GM23338 (cell line): ENCODE results near the gene C16orf86. TPM values are rescaled to one million over a fixed set of nuclear protein-coding genes. Genes with fewer than 3 reads are reported as not detected.

Experiments
- ATAC-seq: fragments of 200-7000 bp; cut with Tn5 transposase; 3 replicates; pipeline ENCODE4 v1.9.1; 2020
- DNase-seq: peaks from one replicate; pipeline ENCODE4 v3.0.0-alpha.2; 2015; ENCODE audit warnings: low spot score
- H2AFZ ChIP-seq: fragments of 200-600 bp; sonication (generic); 2 replicates; pipeline ENCODE4 v1.8.0; 2016; ENCODE audit warnings: antibody characterized with exemption, mild to moderate bottlenecking, moderate library complexity
- H3F3A ChIP-seq: fragments of 200-600 bp; sonication (generic); replicated peaks from 2 replicates; pipeline ENCODE4 v1.8.0; 2017; ENCODE audit warnings: antibody characterized with exemption, mixed run types, low read depth
- H3K27ac ChIP-seq: fragments of 200-600 bp; sonication (generic); 2 replicates; pipeline ENCODE4 v1.6.1; 2016; ENCODE audit warnings: low read depth
- H3K27me3 ChIP-seq: fragments of 200-600 bp; sonication (generic); 2 replicates; pipeline ENCODE4 v1.8.0; 2016; ENCODE audit warnings: mild to moderate bottlenecking, mixed run types, moderate library complexity; ENCODE audit not compliant: insufficient read depth
- H3K36me3 ChIP-seq: fragments of 200-600 bp; sonication (generic); 2 replicates; pipeline ENCODE4 v1.8.0; 2016; ENCODE audit warnings: mild to moderate bottlenecking; ENCODE audit not compliant: insufficient read depth
- H3K4me1 ChIP-seq: fragments of 200-600 bp; sonication (generic); 2 replicates; pipeline ENCODE4 v1.8.0; 2016; ENCODE audit warnings: mild to moderate bottlenecking, moderate library complexity; ENCODE audit not compliant: insufficient read depth
- H3K4me2 ChIP-seq: fragments of 200-600 bp; sonication (generic); 2 replicates; pipeline ENCODE4 v1.7.1; 2017; ENCODE audit warnings: mixed run types
- H3K4me3 ChIP-seq: fragments of 200-600 bp; sonication (generic); 2 replicates; pipeline ENCODE4 v1.6.1; 2016; ENCODE audit warnings: mixed run types
- H3K79me2 ChIP-seq: fragments of 200-600 bp; sonication (generic); replicated peaks from 2 replicates; pipeline ENCODE4 v1.8.0; 2017; ENCODE audit warnings: mild to moderate bottlenecking; ENCODE audit not compliant: insufficient read depth
- H3K9me2 ChIP-seq: fragments of 200-600 bp; sonication (generic); 2 replicates; pipeline ENCODE4 v1.8.0; 2017; ENCODE audit not compliant: insufficient read depth
- H4K20me1 ChIP-seq: fragments of 200-600 bp; sonication (generic); replicated peaks from 2 replicates; pipeline ENCODE4 v1.8.0; 2017; ENCODE audit warnings: mild to moderate bottlenecking; ENCODE audit not compliant: insufficient read depth
- H3K27ac Mint-ChIP-seq: 2 replicates; pipeline ENCODE4 v1.8.0; 2020; ENCODE audit warnings: inconsistent platforms, mild to moderate bottlenecking, moderate library complexity, mixed read lengths
- H3K27me3 Mint-ChIP-seq: 3 replicates; pipeline ENCODE4 v1.8.0; 2022; ENCODE audit warnings: low read depth, mild to moderate bottlenecking, moderate library complexity, mixed read lengths, inconsistent platforms; ENCODE audit not compliant: insufficient read depth, poor library complexity
- H3K36me3 Mint-ChIP-seq: 3 replicates; pipeline ENCODE4 v1.8.0; 2021; ENCODE audit warnings: low read depth, mild to moderate bottlenecking, inconsistent platforms, moderate library complexity, mixed read lengths
- H3K4me1 Mint-ChIP-seq: 3 replicates; pipeline ENCODE4 v1.8.0; 2020; ENCODE audit warnings: mild to moderate bottlenecking, inconsistent platforms, mixed read lengths
- H3K4me3 Mint-ChIP-seq: 3 replicates; pipeline ENCODE4 v1.8.0; 2021; ENCODE audit warnings: moderate library complexity, mild to moderate bottlenecking, inconsistent platforms, mixed read lengths
- H3K9me3 Mint-ChIP-seq: 3 replicates; pipeline ENCODE4 v1.8.0; 2020; ENCODE audit warnings: moderate library complexity, mild to moderate bottlenecking, inconsistent platforms, mixed read lengths
- CREB1 ChIP-seq: fragments of 250-450 bp; sonication (Bioruptor Pico); IDR thresholded peaks from 2 replicates; pipeline ENCODE4 v1.5.0; 2020; ENCODE audit warnings: low read depth, mild to moderate bottlenecking, moderate library complexity
- REST ChIP-seq: IDR thresholded peaks from one replicate; pipeline ENCODE4 v1.6.1; 2018; ENCODE audit warnings: antibody characterized with exemption; ENCODE audit not compliant: unreplicated experiment
- polyA plus RNA-seq: library from polyadenylated mRNA; unstranded; fragments of >200 nt; fragmentation: Nextera tagmentation; extraction: Ambion mirVana; gene quantifications from 2 replicates; pipeline ENCODE4 v1.2.1, GENCODE V29; 2016
- total RNA-seq: library from RNA; depleted of rRNA; stranded (reverse); fragments of >200 nt; shearing (Covaris generic); gene quantifications from 2 replicates; pipeline ENCODE4 v1.2.3, GENCODE V29; 2014
- TF ChIP-seq, protein P1 (sequence below), 2 experiments: fragments of 200-600 bp in 1 of 2; sonication (generic) in 1 of 2; conservative IDR thresholded peaks; 2 replicates each; pipeline versions ENCODE4 v1.5.1 to v1.6.1; 2016 to 2017; ENCODE audit warnings: antibody characterized with exemption in 2 of 2, low read depth in 2 of 2, mild to moderate bottlenecking in 2 of 2, moderate library complexity in 1 of 2

The C16orf86 gene
- total and polyA plus RNA-seq, 2 experiments from 2014 or later: 0.87 to 1.1 TPM

DNA sequence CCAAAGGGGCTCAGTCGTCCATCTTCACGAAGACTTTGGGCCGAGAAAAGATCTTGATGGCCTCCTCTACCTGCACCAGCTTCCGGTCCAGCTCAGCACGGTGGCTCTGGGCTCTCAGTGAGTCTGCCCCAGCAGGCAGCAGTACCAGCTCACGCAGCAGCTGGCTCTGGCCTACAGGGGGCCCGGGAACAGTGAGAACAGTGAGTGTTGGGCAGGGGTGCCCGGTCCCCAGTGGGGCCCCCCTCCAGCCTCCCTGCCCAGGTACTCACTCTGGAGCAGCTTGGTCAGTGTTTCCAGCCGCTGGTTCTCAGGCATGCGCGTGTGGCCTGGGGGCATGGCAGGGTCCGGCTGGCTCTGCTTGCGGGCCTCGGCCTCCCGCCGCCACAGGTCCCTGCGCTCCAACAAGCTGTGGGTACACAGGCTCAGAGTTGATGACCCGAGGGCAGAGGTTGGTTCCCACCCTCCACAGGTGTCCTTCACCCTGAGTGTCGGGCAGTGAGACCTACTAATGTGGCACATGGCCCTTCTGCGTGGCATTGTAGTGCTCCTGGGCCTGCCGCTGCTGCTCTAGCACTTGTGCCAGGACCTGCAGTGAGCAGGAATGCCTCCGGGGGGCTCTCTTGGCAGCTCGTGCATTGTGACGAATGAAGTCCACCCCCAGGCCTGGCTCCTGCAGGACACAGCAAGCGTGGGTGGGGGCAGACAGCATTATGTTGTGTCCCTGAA is 3.3 kb upstream of the C16orf86 start:
- peak; percentile 85 for DNase-seq
- H2AFZ ChIP-seq: no peak overlapping the region
- H3K27ac ChIP-seq: no peak overlapping the region
- H3K27me3 ChIP-seq: peaks cover 10% of the 10 kb centered on the region
- Mint-ChIP-seq H3K4me3 (peak overlapping the region; percentile 57; the same call in 2 of the 3 replicates), H3K4me1 (peaks cover 20% of the 10 kb centered on the region), H3K27ac (no peak overlapping the region), H3K9me3 (no peaks in the 10 kb centered on the region; the same call in 2 of the 3 replicates), H3K36me3 (peaks cover 3% of the 10 kb centered on the region), H3K27me3 (peaks cover 27% of the 10 kb centered on the region)
- no peak overlapping the region for H3K4me2 ChIP-seq
- H3K36me3 ChIP-seq: no peaks in the 10 kb centered on the region
- ATAC-seq: peak; percentile 1; the same call in 1 of the 3 replicates
- H3K4me1 ChIP-seq: peaks cover 14% of the 10 kb centered on the region; the same call in 1 of the 2 replicates
- H3K4me3 ChIP-seq: no peak overlapping the region
- TF ChIP-seq, protein P1, sequence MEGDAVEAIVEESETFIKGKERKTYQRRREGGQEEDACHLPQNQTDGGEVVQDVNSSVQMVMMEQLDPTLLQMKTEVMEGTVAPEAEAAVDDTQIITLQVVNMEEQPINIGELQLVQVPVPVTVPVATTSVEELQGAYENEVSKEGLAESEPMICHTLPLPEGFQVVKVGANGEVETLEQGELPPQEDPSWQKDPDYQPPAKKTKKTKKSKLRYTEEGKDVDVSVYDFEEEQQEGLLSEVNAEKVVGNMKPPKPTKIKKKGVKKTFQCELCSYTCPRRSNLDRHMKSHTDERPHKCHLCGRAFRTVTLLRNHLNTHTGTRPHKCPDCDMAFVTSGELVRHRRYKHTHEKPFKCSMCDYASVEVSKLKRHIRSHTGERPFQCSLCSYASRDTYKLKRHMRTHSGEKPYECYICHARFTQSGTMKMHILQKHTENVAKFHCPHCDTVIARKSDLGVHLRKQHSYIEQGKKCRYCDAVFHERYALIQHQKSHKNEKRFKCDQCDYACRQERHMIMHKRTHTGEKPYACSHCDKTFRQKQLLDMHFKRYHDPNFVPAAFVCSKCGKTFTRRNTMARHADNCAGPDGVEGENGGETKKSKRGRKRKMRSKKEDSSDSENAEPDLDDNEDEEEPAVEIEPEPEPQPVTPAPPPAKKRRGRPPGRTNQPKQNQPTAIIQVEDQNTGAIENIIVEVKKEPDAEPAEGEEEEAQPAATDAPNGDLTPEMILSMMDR (conservative IDR thresholded peaks at IDR 0.05; ENCODE audit: low read depth in 2 of 2): peak; percentile 55 to 67
- no peak for TF ChIP-seq REST
- no peaks in the 10 kb centered on the region for H3K79me2 ChIP-seq
- H4K20me1 ChIP-seq: peaks cover 5% of the 10 kb centered on the region; the same call in 1 of the 2 replicates
- H3K9me2 ChIP-seq: no peaks in the 10 kb centered on the region
- peaks cover 30% of the 10 kb centered on the region for H3F3A ChIP-seq

GRCh38 chr16:67663877-67664222 is 2.8 kb upstream of the C16orf86 start:
- no peak overlapping the region for H3K27ac ChIP-seq
- peaks cover 14% of the 10 kb centered on the region; the same call in 1 of the 2 replicates for H3K4me1 ChIP-seq
- TF ChIP-seq, protein P1 (conservative IDR thresholded peaks at IDR 0.05; ENCODE audit: low read depth in 2 of 2): peak in 1 of 2 experiments; percentile 8; a peak in 2 of 4 replicates
- TF ChIP-seq CREB1 (CRISPR knock-in tag): no peak
- H3K4me3 ChIP-seq: no peak overlapping the region
- H3K4me2 ChIP-seq: no peak overlapping the region
- H3K4me1 Mint-ChIP-seq: peaks cover 20% of the 10 kb centered on the region
- H3K27me3 Mint-ChIP-seq: peaks cover 26% of the 10 kb centered on the region
- H3K36me3 ChIP-seq: no peaks in the 10 kb centered on the region
- ATAC-seq (no peak), DNase-seq (no peak)
- H3K79me2 ChIP-seq: no peaks in the 10 kb centered on the region
- H3K9me3 Mint-ChIP-seq: no peaks in the 10 kb centered on the region; the same call in 2 of the 3 replicates
- H3F3A ChIP-seq: peaks cover 35% of the 10 kb centered on the region
- H3K27me3 ChIP-seq: peaks cover 10% of the 10 kb centered on the region
- peak overlapping the region; percentile 3; the same call in 1 of the 3 replicates for H3K4me3 Mint-ChIP-seq
- H3K9me2 ChIP-seq: no peaks in the 10 kb centered on the region
- no peak overlapping the region for H2AFZ ChIP-seq
- H4K20me1 ChIP-seq: peaks cover 5% of the 10 kb centered on the region; the same call in 1 of the 2 replicates
- H3K27ac Mint-ChIP-seq: no peak overlapping the region
- peaks cover 3% of the 10 kb centered on the region for H3K36me3 Mint-ChIP-seq
